ENCODE data around the gene FNTB. TPM values are rescaled to one million over a fixed set of nuclear protein-coding genes. Genes with fewer than 3 reads are reported as not detected.

Gene FNTB
- total RNA-seq, 1 experiment from 2014 or later, result 20.7 TPM

- no peaks in the 10 kb centered on the region for H3K9me3 Mint-ChIP-seq
- no CpG with 5 or more reads among the region's 5 CpGs for WGBS (ENCODE audit: extremely low coverage, insufficient read length, low lambda C conversion rate)
- peak; percentile 71 for DNase-seq
Measured at GRCh38 chr14:65110525-65110924, 123.8 kb downstream of the FNTB start.

More at GRCh38 chr14:65110525-65110924, 123.8 kb downstream of the FNTB start:
- Mint-ChIP-seq H3K36me3 (ENCODE audit: insufficient read depth in 1 of 3, low read depth in 3 of 3) (no peaks in the 10 kb centered on the region), H3K4me1 (peaks cover 11 to 12% of the 10 kb centered on the region in 2 experiments), H3K27ac (peak overlapping the region in 1 of 3 experiments; percentile 30; a peak in 1 of 7 replicates), H3K4me3 (no peak overlapping the region), H3K27me3 (ENCODE audit: low read depth) (peaks cover 2% of the 10 kb centered on the region)
- Histone ChIP-seq H3K27ac (ENCODE audit: insufficient read length, low read depth, low read length) (no peak overlapping the region), H2AK5ac (ENCODE audit: insufficient read length, low read length) (no peak overlapping the region), H2BK120ac (ENCODE audit: low read depth, low read length, poor library complexity, severe bottlenecking) (no peak overlapping the region), H3K4me2 (ENCODE audit: insufficient read depth, insufficient read length, low read length) (no peak overlapping the region), H3K4ac (ENCODE audit: low read depth, low read length) (no peak overlapping the region), H3K27me3 (ENCODE audit: insufficient read depth, low read length) (no peaks in the 10 kb centered on the region), H2BK20ac (ENCODE audit: low read depth, low read length, poor library complexity, severe bottlenecking) (no peak overlapping the region), H3K4me1 (ENCODE audit: insufficient read depth, low read length) (no peaks in the 10 kb centered on the region), H3T11ph (ENCODE audit: low read length) (no peak overlapping the region), H4K20me1 (ENCODE audit: control insufficient read depth, insufficient read depth, insufficient read length) (no peaks in the 10 kb centered on the region), H3K79me2 (ENCODE audit: insufficient read depth, low read length) (no peaks in the 10 kb centered on the region), H4K91ac (ENCODE audit: insufficient read length, low read depth, low read length) (no peak overlapping the region), H2BK12ac (ENCODE audit: insufficient read length, low read depth, low read length) (no peak overlapping the region), H2BK15ac (ENCODE audit: low read depth, low read length) (no peak overlapping the region), H3K79me1 (ENCODE audit: insufficient read depth, low read depth, low read length, poor library complexity, severe bottlenecking) (no peaks in the 10 kb centered on the region), H3K23me2 (ENCODE audit: insufficient read length, low read depth, low read length, poor library complexity, severe bottlenecking) (no peaks in the 10 kb centered on the region), H3K14ac (ENCODE audit: insufficient read depth, low read length) (no peak overlapping the region), H4K5ac (ENCODE audit: insufficient read length, low read depth, low read length) (no peak overlapping the region), H3K23ac (ENCODE audit: insufficient read length, low read depth, low read length) (no peak overlapping the region), H3K9me3 (ENCODE audit: control insufficient read depth, low read depth, low read length) (no peaks in the 10 kb centered on the region), H2AFZ (ENCODE audit: low read length) (no peak overlapping the region), H4K8ac (replicated peaks; ENCODE audit: insufficient read length, low read depth, low read length) (no peak overlapping the region), H3K56ac (ENCODE audit: insufficient read length, low read depth, low read length) (no peak overlapping the region), H3K9ac (ENCODE audit: extremely low read depth, insufficient read length, low read length) (no peak overlapping the region), H2BK5ac (ENCODE audit: insufficient read length, low read length) (no peak overlapping the region), H3K18ac (ENCODE audit: insufficient read length, low read depth, low read length) (no peak overlapping the region)
- peak; percentile 33; the same call in 2 of the 3 replicates for TF ChIP-seq CTCF (conservative IDR thresholded peaks at IDR 0.05)

Small RNA genes within 50 kb of the gene (microRNA-seq; reads per million reads assigned to microRNA genes)
- gene MIR4706 (ENCODE audit: borderline microRNAs expressed), result not detected

Other genes starting within 250 kb of the FNTB start
- gene SPTB, start 107.0 kb upstream of the FNTB start, total RNA-seq (2021), result 2.3 and 3.1 TPM in 2 replicates
- 49.5 and 58.7 TPM in 2 replicates for gene CHURC1, start 72.4 kb upstream of the FNTB start, total RNA-seq (2021)
- gene GPX2, start 44.1 kb upstream of the FNTB start, total RNA-seq (2021), result 0.79 TPM in 1 of 2 replicates, not detected in the other
- 53.7 and 54.3 TPM in 2 replicates for gene RAB15, start 14.6 kb upstream of the FNTB start, total RNA-seq (2021)
- gene MAX, start 115.6 kb downstream of the FNTB start, total RNA-seq (2021), result 65.7 and 72.9 TPM in 2 replicates

Measured in H9 (cell line).